ENCODE results near the gene PSKH1.

PSKH1 gene

DNA sequence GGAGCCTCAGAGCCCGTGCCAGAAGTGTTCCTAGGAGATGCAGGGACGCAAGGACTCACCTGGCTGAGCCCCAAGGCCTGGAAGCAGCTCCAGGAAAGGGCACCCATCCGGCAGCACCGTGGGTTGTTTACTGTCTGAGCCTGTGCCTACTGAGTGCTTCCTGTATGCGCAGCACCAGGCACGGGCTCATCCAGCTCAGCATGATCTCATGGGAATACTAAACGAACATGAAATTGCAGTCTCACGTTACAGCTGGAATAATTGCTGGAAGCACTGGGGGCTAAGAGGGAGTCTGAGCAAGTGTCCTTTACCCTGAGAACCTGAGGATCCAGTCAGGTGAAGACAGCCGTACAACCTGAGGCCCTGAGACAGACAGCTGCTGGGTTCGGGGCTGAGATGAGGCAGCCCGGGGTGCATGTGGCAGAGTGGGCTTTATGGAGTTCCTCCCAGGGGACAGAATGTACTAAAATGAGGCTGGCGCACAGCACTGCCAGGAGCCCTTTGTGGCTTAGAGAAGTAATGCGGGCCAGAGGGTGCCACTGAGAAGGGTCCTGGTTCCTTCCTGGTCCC, 33.2 kb downstream of the PSKH1 start:
- Histone ChIP-seq H3K36me3 (ENCODE audit: low read depth) (peaks cover 24% of the 10 kb centered on the region), H3K4me3 (ENCODE audit: severe bottlenecking) (no peak overlapping the region), H3K4me1 (ENCODE audit: insufficient read depth, poor library complexity, severe bottlenecking) (peaks cover 4% of the 10 kb centered on the region), H3K27me3 (ENCODE audit: insufficient read depth, poor library complexity, severe bottlenecking) (no peaks in the 10 kb centered on the region), H3K9me3 (ENCODE audit: severe bottlenecking) (no peaks in the 10 kb centered on the region), H3K27ac (ENCODE audit: poor library complexity, severe bottlenecking) (peak overlapping the region; percentile 23)
- TF ChIP-seq, protein P1, sequence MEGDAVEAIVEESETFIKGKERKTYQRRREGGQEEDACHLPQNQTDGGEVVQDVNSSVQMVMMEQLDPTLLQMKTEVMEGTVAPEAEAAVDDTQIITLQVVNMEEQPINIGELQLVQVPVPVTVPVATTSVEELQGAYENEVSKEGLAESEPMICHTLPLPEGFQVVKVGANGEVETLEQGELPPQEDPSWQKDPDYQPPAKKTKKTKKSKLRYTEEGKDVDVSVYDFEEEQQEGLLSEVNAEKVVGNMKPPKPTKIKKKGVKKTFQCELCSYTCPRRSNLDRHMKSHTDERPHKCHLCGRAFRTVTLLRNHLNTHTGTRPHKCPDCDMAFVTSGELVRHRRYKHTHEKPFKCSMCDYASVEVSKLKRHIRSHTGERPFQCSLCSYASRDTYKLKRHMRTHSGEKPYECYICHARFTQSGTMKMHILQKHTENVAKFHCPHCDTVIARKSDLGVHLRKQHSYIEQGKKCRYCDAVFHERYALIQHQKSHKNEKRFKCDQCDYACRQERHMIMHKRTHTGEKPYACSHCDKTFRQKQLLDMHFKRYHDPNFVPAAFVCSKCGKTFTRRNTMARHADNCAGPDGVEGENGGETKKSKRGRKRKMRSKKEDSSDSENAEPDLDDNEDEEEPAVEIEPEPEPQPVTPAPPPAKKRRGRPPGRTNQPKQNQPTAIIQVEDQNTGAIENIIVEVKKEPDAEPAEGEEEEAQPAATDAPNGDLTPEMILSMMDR (IDR thresholded peaks at IDR 0.05; ENCODE audit: poor library complexity, severe bottlenecking), result no peak
- DNase-seq (ENCODE audit: low spot score), result peak; percentile 76
- ATAC-seq (ENCODE audit: low read depth), result peak; percentile 66

DNA sequence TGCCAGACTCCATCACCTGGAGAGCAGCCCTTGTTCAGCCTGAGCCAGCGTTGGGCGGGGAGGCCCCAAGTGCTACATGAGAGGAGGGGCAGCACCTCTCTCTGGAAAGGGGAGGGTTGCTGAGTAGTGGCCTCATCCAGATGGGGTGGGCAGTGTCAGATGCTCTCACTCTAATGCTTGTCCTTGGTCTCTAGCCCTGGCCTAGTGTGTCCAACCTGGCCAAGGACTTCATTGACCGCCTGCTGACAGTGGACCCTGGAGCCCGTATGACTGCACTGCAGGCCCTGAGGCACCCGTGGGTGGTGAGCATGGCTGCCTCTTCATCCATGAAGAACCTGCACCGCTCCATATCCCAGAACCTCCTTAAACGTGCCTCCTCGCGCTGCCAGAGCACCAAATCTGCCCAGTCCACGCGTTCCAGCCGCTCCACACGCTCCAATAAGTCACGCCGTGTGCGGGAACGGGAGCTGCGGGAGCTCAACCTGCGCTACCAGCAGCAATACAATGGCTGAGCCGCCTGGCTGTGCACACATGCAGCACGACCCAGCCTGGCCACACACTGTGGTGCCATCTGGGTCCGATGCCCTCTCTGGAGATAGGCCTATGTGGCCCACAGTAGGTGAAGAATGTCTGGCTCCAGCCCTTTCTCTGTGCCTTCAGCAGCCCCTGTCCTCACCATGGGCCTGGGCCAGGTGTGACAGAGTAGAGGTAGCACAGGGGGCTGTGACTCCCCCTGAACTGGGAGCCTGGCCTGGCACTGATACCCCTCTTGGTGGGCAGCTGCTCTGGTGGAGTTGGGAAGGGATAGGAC, 34.3 kb downstream of the PSKH1 start:
- Histone ChIP-seq H3K36me3 (ENCODE audit: low read depth) (peaks cover 24% of the 10 kb centered on the region), H3K4me3 (ENCODE audit: severe bottlenecking) (no peak overlapping the region), H3K4me1 (ENCODE audit: insufficient read depth, poor library complexity, severe bottlenecking) (peaks cover 4% of the 10 kb centered on the region), H3K27ac (ENCODE audit: poor library complexity, severe bottlenecking) (no peak overlapping the region), H3K9me3 (ENCODE audit: severe bottlenecking) (no peaks in the 10 kb centered on the region), H3K27me3 (ENCODE audit: insufficient read depth, poor library complexity, severe bottlenecking) (no peaks in the 10 kb centered on the region)
- TF ChIP-seq, protein P1 (IDR thresholded peaks at IDR 0.05; ENCODE audit: poor library complexity, severe bottlenecking), result no peak
- no peak for ATAC-seq (ENCODE audit: low read depth)
- no peak for DNase-seq (ENCODE audit: low spot score)

DNA sequence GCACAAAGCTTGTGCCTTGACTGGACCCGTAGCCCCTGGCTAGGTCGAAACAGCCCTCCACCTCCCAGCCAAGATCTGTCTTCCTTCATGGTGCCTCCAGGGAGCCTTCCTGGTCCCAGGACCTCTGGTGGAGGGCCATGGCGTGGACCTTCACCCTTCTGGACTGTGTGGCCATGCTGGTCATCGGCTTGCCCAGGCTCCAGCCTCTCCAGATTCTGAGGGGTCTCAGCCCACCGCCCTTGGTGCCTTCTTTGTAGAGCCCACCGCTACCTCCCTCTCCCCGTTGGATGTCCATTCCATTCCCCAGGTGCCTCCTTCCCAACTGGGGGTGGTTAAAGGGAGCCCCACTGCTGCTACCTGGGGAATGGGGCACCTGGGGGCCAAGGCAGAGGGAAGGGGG, 35.1 kb downstream of the PSKH1 start:
- ATAC-seq (ENCODE audit: low read depth), result no peak
- Histone ChIP-seq H3K27me3 (ENCODE audit: insufficient read depth, poor library complexity, severe bottlenecking) (no peaks in the 10 kb centered on the region), H3K9me3 (ENCODE audit: severe bottlenecking) (no peaks in the 10 kb centered on the region), H3K4me1 (ENCODE audit: insufficient read depth, poor library complexity, severe bottlenecking) (peaks cover 4% of the 10 kb centered on the region), H3K36me3 (ENCODE audit: low read depth) (peaks cover 24% of the 10 kb centered on the region), H3K4me3 (ENCODE audit: severe bottlenecking) (no peak overlapping the region), H3K27ac (ENCODE audit: poor library complexity, severe bottlenecking) (no peak overlapping the region)
- TF ChIP-seq, protein P1 (IDR thresholded peaks at IDR 0.05; ENCODE audit: poor library complexity, severe bottlenecking), result no peak
- no peak for DNase-seq (ENCODE audit: low spot score)

DNA sequence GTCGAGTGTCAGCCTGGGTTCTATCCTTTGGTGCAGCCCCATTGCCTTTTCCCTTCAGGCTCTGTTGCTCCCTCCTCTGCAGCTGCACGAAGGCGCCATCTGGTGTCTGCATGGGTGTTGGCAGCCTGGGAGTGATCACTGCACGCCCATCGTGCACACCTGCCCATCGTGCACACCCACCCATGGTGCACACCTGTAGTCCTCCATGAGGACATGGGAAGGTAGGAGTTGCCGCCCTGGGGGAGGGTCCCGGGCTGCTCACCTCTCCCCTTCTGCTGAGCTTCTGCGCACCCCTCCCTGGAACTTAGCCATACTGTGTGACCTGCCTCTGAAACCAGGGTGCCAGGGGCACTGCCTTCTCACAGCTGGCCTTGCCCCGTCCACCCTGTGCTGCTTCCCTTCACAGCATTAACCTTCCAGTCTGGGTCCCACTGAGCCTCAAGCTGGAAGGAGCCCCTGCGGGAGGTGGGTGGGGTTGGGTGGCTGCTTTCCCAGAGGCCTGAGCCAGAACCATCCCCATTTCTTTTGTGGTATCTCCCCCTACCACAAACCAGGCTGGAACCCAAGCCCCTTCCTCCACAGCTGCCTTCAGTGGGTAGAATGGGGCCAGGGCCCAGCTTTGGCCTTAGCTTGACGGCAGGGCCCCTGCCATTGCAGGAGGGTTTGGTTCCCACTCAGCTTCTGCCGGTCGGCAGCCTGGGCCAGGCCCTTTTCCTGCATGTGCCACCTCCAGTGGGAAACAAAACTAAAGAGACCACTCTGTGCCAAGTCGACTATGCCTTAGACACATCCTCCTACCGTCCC, 35.7 kb downstream of the PSKH1 start:
- no peak overlapping the region for H3K4me3 ChIP-seq (ENCODE audit: severe bottlenecking)
- ATAC-seq (ENCODE audit: low read depth) (peak; percentile 67), DNase-seq (ENCODE audit: low spot score) (peak; percentile 73)
- H3K27ac ChIP-seq (ENCODE audit: poor library complexity, severe bottlenecking), result no peak overlapping the region
- peaks cover 24% of the 10 kb centered on the region for H3K36me3 ChIP-seq (ENCODE audit: low read depth)
- no peaks in the 10 kb centered on the region for H3K9me3 ChIP-seq (ENCODE audit: severe bottlenecking)
- TF ChIP-seq, protein P1 (IDR thresholded peaks at IDR 0.05; ENCODE audit: poor library complexity, severe bottlenecking), result peak; percentile 93
- peaks cover 4% of the 10 kb centered on the region for H3K4me1 ChIP-seq (ENCODE audit: insufficient read depth, poor library complexity, severe bottlenecking)
- no peaks in the 10 kb centered on the region for H3K27me3 ChIP-seq (ENCODE audit: insufficient read depth, poor library complexity, severe bottlenecking)
